Jurkat, Clone E6-1 (cell line): ENCODE measurements around the gene COPG2.
"Not testable (repeated sequence)": the region's sequence is repeated elsewhere in the genome, so short reads cannot be mapped to it uniquely, and the experiment has no call there.

ENCODE experiments used
- DNase-seq: peaks from one replicate; pipeline ENCODE4 v3.0.0-alpha.2; 2011; ENCODE audit warnings: low read depth, low spot score
- H3K4me3 ChIP-seq: 2 replicates; pipeline ENCODE4 v1.5.1; 2011; ENCODE audit warnings: mild to moderate bottlenecking, low read length, control low read depth, moderate library complexity

Gene COPG2

DNA sequence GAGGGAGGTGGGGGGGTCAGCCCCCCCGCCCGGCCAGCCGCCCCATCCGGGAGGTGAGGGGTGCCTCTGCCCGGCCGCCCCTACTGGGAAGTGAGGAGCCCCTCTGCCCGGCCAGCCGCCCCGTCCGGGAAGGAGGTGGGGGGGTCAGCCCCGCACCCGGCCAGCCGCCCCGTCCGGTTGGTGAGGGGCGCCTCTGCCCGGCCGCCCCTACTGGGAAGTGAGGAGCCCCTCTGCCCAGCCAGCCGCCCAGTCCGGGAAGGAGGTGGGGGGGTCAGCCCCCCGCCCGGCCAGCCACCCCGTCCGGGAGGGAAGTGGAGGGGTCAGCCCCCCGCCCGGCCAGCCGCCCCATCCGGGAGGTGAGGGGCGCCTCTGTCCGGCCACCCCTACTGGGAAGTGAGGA lies 77.1 kb downstream of the COPG2 start:
- DNase-seq, H3K4me3 ChIP-seq: not testable (repeated sequence)

DNA sequence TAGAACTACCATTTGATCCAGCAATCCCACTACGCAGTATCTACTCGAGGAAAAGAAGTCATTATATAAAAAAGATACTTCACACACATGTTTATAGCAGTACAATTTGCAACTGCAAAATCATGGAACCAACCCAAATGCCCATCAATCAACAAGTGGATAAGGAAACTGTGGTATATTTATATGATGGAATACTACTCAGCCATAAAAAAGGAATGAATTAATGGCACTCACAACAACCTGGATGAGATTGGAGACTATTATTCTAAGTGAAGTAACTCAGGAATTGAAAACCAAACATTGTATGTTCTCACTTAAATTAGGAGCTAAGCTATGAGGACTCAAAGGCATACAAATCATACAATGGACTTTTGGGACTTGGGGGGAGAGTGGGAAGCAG lies 82.6 kb downstream of the COPG2 start:
- DNase-seq, H3K4me3 ChIP-seq: not testable (repeated sequence)

- not testable (repeated sequence) for DNase-seq, H3K4me3 ChIP-seq
Observed at GRCh38 chr7:130575110-130575509, 93.4 kb downstream of the COPG2 start.

GRCh38 chr7:130570144-130570543 lies 98.4 kb downstream of the COPG2 start:
- not testable (repeated sequence) for DNase-seq

GRCh38 chr7:130566898-130567280 lies 101.7 kb downstream of the COPG2 start:
- no peak for DNase-seq
- H3K4me3 ChIP-seq: no peak overlapping the region

More at GRCh38 chr7:130570144-130570543, 98.4 kb downstream of the COPG2 start:
- H3K4me3 ChIP-seq: not testable (repeated sequence)

DNA sequence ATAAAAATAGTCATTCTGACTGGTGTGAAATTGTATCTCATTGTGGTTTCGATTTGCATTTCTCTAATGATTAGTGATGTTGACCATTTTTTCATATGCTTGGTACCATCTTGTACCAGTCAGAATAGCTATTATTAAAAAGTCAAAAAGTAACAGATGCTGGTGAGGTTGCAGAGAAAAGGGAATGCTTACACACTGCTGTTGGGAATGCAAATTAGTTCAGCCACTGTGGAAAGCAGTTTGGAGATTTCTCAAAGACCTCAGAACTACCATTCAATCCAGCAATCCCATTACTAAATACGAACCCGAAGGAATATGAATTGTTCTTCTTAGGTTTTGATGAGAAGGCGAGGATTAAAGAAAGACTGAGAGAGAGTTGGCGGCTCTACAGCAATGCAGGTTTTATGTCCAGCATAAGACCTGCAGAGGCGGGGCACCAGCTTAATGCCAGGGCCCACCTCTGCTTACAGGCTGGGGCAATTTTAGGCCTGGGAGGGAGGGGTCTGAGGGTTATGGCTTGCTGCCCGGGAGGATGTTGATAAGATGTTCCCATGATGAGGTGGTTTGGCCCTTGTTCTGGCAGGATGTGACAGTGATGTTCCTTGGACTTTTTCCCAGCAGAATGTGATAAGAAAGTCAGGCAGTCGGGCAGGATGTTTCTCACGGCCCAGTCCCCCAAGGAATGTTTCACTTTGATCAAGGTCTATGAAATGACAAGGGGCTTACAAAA lies 102.2 kb downstream of the COPG2 start:
- no peak overlapping the region for H3K4me3 ChIP-seq
- DNase-seq: no peak

DNA sequence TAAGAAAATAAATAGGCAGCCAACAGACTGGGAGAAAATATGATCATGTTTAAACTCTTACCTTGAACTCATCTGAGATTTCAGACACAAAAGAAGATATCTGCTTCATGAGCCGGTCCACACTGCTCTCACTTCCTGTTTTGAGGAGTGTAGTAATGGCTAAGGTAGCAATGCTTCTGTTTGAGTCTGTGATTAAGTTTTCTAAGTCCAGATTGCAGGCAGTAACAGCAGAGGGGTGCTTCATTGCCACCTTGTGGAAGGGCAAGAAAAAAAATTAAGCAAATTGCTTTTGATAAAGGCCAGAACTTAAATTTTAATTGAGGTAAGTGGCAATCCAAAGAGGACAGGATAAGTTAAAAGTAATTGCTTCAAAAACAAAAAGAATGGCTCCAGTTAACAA lies 107.6 kb downstream of the COPG2 start:
- no peak overlapping the region for H3K4me3 ChIP-seq
- peak; percentile 34 for DNase-seq

- no peak overlapping the region for H3K4me3 ChIP-seq
- no peak for DNase-seq
Observed at GRCh38 chr7:130559184-130559583, 109.4 kb downstream of the COPG2 start.

DNA sequence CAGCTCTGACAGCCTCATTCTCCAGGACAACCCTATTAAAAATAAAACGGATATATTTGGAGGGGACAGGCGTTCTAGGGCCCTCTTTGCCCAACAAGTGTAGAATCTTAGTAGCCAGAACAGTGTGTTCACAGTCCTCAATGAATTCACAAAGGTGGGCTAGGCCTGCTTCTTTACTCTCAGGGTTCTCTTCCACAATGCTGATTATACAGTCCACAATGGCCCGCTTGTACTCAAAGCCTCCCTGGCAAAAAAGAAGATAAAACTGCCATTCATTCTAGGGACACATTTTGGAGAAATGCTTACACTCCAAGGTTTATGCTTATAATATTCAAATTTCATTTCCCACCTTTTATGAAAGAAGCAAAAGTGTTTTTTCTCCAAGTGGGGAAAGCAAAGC lies 114.1 kb downstream of the COPG2 start:
- no peak for DNase-seq
- no peak overlapping the region for H3K4me3 ChIP-seq

DNA sequence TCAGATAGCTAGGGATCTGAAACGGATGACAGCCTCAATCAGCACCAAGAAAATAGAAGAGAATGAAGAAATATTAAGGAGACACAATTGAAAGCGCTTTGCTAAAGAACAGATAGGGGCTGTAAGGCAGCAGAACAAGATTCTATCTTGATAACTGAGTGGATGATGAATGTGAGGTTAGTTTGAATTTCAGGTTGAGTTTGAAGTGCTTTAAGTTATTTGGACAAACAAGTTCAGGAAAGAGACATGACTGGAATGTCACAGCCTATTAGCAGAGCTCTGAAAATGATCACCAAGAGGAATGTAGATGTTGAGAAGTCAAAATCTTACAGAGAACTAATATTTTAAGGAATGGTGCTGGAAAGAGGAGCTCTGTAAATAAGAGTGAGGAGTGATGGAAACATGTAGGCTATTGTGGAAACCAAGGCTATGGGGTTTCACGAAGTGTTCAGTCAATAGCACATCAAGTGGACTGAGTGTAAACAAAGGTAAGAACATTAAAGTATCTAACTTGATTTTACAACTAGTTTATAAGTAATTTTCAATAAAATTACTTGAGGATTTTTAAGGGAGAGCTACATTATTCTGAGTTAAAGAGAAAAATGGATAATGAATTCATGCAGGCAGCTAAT lies 115.0 kb downstream of the COPG2 start:
- DNase-seq: no peak
- H3K4me3 ChIP-seq: no peak overlapping the region

DNA sequence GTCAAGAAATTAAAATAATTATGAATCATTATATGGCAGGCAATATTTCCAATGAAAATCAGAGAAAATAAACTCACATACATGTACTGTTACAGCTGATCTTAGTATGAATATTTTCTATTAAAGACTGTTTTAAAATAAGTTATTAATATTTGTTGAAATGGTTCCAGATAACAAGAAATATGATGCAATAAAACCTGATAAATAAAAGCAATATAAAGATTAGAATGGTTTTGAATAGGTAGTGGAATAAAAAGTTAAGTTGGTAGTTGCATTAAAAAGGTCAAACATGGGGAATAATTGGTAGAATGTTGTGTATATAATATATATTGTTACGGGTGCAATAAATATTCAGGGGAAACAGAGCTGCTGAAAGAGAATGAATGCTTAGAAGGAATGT lies 124.2 kb downstream of the COPG2 start:
- no peak for DNase-seq
- H3K4me3 ChIP-seq: no peak overlapping the region

GRCh38 chr7:130543487-130544010 lies 125.0 kb downstream of the COPG2 start:
- no peak overlapping the region for H3K4me3 ChIP-seq
- no peak for DNase-seq

DNA sequence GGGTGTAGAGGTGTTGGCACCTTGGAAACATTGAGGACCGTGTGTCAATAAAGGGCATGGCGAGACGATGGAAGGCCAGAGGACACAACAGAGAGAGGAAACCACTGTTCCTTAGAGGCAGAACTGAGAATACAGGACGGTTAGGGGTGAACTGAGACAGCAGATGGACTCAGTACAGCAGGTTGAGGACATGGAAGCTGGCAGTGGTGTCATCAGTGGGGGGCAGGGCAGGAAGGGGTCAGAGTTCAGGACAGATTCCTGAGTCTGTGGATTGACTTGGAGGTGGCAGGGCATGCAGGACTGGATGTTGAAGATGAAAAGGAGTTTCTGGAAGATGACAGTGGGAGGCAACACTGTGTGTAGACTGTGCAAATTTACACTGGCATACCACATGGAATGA lies 126.3 kb downstream of the COPG2 start:
- H3K4me3 ChIP-seq, DNase-seq: not testable (repeated sequence)

DNA sequence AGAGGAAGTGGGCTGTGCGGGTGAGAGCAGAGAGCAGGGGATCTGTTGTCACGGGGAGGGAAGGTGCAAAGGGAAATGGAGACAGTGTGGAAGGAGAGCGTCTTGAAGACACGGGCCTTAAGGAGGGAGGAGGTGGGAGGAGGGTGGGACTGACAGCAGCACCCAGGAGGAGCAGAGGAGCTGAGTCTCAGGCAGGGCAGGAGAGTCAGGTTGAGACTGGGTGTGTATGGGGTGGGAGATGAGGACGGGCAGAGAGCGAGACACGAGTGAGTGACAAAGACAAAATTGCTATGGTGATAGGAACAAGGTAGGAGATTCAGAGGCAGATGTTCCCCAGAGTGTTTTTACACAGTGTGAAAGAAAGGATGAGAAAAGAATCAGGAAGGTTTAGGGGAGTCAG lies 127.3 kb downstream of the COPG2 start:
- not testable (repeated sequence) for DNase-seq, H3K4me3 ChIP-seq

DNA sequence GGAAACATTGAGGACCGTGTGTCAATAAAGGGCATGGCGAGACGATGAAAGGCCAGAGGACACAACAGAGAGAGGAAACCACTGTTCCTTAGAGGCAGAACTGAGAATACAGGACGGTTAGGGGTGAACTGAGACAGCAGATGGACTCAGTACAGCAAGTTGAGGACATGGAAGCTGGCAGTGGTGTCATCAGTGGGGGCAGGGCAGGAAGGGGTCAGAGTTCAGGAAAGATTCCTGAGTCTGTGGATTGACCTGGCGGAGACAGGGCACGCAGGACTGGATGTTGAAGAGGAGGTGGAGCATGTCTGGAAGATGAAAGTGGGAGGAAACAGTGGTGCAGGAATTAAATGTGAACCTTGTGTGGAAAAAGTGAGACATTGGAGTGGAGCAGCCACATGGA lies 130.7 kb downstream of the COPG2 start:
- H3K4me3 ChIP-seq, DNase-seq: not testable (repeated sequence)

DNA sequence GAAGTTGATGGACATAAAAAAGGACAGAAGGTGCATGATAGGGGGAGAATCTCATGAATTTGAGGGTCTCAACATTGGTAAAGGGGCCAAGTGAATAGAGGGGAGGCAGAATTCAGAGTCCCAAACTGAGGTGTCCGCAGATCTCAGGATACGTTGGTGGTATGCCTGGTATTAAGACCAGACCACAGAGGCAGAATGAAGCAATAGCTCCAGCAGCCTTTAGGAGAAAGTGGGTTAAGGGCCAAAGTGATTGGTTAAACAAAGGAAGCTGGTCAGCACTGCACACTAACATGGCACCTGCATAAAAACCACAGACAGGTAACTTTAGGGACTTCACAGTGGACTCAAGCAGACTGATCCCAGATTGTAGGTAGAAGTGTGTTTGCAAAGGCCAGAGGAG lies 139.1 kb downstream of the COPG2 start:
- DNase-seq: no peak
- no peak overlapping the region for H3K4me3 ChIP-seq

- H3K4me3 ChIP-seq: not testable (repeated sequence)
- DNase-seq: peak; percentile 24
Observed at GRCh38 chr7:130527752-130528355, 140.7 kb downstream of the COPG2 start.

DNA sequence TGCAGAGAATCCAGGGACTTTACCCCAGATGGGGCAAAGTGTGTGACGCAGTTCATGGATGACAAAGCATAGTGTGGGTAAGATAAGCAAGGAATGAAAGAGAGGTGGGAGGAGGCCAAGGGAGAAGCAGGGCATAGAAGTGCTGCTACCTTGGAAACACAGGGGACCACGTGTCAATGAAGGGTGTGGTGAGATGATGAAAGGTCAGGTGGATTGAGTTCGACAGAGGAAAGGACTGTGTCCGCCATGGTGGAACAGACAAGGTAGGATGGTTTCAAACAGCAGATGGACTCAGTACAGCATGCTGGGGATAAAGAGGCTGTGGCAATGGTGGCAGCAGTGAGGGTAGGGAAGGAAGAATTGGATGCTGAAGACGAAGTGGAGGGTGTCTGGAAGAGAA lies 143.9 kb downstream of the COPG2 start:
- no peak for DNase-seq

DNA sequence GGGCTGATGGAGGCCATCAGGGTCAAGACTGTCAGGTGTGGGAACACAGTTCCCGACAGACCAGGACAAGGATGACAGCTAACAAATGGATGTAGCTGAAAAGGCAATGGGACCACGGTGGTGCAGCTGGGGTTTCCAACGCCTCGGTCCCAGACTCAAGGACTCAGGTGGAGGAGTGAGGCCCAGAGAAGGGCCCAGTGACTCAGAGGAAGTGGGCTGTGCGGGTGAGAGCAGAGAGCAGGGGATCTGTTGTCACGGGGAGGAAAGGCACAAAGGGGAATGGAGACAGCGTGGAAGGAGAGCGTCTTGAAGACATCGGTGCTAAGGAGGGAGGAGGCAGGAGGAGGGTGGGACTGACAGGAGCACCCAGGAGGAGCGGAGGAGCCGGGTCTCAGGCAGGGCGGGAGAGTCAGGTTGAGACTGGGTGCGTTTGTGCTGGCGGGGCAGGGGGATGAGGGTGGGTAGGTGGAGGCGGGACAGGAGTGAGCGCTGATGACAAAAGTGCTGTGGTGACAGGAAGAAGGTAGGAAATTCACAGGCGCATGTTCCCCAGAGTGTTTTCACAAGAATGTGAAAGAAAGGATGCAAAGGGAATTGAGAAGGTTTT lies 144.9 kb downstream of the COPG2 start:
- H3K4me3 ChIP-seq, DNase-seq: not testable (repeated sequence)

More for the DNA sequence above, 143.9 kb downstream of the COPG2 start:
- H3K4me3 ChIP-seq: no peak overlapping the region
